GM18520 (cell line): Measurements from ENCODE around the gene TLE1.
A peak's percentile ranks its signal among the peaks of the same experiment; 100 is the strongest.
"Not testable (repeated sequence)": the region's sequence is repeated elsewhere in the genome, so short reads cannot be mapped to it uniquely, and the experiment has no call there.

Experiments
- ATAC-seq: cut with Tn5 transposase; IDR thresholded peaks from one replicate; pipeline ENCODE4 v1.9.1; 2021; ENCODE audit not compliant: unreplicated experiment

TLE1 gene

DNA sequence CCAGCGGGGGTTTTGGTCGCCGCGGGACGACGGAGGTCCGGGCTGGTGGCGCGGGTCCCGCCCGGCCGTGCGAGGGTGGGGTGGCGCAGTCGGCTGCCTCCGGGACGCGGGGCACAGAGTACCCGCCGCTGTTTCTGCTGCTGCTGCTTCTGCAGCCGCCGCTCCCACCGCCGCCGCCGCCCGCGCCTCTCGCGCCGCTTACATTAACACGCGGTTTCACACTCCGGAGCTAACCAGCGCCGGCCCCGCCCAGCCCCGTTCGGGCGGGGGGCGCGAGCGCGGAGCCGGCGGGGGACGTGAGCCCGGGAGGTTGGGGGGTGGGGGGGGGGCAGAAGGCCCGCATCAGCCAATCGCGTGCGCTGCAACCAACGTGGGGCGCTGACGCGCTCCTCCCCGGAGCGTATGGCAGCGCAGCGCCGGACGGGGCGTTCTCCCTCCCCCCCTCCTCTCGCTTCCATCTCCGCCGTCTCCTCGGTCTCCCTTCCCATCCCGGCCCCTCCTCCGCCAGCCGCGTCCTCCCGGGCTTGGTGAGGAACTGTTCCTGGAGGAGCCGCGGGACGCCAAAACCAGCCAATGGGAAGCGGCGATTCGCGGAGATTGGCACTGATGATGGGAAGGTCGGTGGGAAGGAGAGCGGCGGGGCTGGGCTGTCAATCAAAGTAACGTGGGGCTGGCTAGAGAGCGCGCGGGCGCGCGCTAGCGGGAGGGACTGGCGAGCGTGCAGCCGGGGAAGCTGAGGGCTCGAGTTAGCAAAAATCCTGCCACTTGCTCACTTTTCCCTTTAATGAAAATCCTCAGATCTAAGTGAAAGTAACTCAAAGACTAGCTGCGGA, at the start of gene TLE1:
TSS of gene TLE1 (minus strand) at position 205 of the 833 bp plus-strand sequence. CDS start 1,307 bp downstream, outside the sequence.
- ATAC-seq: peak; percentile 58

GRCh38 chr9:81737871-81738507, 48.6 kb upstream of the TLE1 start:
- peak; percentile 81 for ATAC-seq

- not testable (repeated sequence) for ATAC-seq
Measured at GRCh38 chr9:81730498-81730897, 41.2 kb upstream of the TLE1 start.

DNA sequence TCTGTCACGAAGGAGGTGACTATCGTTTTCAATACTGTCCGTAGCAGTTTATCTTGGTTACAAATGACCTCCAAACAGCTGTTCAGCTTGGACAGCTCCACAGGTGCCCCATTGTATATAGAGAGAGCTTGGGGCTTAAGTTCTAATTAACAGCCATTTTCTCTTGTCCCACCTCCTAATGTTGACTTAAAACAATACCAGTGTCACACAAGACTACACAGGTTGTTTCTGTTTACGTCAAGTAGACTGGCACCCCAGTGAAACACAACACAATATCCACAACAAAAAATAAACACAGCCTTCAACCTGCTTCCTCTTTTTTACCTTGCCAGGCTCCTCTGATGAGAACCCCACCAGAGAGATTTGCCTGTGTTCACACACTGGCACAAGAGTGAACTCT, 39.8 kb upstream of the TLE1 start:
- peak; percentile 87 for ATAC-seq

DNA sequence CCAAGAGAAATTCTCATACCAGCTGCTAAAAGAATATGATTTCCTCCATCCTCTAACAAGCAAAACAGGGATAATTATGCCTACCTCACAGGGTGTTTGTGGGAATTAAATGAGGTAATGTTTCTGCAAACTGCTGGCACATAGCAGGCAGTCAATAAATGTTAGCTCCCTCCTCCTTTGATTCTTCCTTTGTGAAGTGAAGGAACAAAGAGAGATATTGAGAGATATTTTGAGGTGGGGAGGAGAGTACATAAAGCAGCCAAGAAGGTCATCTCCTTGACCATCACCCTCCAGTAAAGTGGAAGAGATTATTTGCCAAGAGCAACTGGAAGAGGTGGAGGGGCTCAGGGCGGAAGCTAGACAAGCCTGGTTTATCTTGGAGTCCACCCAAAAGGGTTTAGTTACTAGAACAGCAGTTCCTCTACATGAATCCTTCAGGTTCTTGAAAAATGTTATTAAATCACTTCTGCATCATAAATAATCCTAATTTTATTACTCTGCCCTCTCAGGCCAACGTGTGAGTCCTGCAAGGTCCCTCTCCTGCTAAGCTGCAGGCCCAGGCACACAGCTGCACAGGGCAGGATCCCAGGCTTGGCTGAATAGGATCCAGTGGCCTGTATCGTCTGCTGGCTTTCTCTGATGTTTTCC, 35.0 kb upstream of the TLE1 start:
- no peak for ATAC-seq

GRCh38 chr9:81722277-81722676, 32.9 kb upstream of the TLE1 start:
- ATAC-seq: no peak

GRCh38 chr9:81720450-81721086, 31.2 kb upstream of the TLE1 start:
- no peak for ATAC-seq

DNA sequence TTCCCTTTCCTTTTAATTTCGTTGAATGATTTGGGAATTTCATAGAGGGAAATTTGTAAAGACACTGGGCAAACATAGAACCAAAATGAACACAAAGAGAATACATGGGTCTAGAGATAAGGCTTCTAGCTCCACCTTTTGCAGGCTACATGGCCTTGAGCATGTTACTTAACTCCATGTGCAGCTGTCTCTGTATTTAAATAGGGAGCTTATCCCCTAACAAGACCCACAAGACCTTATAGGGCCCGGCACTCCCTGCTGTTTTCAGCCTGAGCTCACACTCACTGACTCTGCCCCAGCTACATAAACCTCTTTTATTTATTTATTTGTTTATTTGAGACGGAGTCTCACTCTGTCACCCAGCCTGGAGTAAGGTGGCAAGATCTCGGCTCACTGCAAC, 30.6 kb upstream of the TLE1 start:
- ATAC-seq: no peak

DNA sequence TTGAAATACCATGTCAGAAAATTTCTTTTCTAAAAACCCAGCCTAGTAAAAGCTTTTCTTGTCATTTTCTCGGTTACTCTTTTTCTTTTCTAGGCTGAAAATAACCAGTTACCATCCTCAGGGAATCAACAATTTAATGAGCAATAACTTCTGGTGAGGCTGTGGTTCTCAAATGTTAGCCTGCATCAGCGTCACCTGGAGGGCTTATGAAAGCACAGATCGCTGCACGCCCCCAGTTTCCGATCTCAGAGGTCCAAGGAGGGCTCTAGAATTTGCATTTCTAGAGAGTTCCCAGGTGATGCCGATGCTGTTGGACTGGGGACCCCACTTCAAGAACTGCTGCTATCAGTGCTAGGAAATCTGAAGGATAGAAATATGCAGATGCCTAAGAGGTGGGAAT, 28.9 kb upstream of the TLE1 start:
- no peak for ATAC-seq

- ATAC-seq: no peak
Measured at GRCh38 chr9:81717747-81718077, 28.4 kb upstream of the TLE1 start.

GRCh38 chr9:81717061-81717746, 27.9 kb upstream of the TLE1 start:
- ATAC-seq: no peak

GRCh38 chr9:81716409-81716808, 27.1 kb upstream of the TLE1 start:
- ATAC-seq: no peak

DNA sequence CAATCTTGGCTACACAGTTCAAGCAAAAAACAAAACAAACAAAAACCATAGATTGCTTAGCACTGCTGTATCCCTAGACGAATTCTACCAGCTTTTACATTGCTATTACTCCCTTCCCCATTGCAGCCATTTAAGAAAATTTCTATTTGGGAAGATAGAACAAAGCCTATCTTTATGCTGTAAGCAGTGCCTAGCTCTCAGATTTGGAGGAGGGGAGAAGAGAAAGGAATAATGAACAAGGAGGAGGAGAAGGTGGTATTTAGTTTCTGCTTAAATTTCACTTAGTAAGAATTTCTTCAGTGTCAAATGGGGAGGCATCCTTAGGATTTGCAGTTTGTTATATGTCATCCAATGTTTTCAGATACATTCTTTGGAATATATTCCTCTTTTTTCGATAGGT, 16.2 kb upstream of the TLE1 start:
- ATAC-seq: no peak

GRCh38 chr9:81694541-81694940, 5.2 kb upstream of the TLE1 start:
- no peak for ATAC-seq

DNA sequence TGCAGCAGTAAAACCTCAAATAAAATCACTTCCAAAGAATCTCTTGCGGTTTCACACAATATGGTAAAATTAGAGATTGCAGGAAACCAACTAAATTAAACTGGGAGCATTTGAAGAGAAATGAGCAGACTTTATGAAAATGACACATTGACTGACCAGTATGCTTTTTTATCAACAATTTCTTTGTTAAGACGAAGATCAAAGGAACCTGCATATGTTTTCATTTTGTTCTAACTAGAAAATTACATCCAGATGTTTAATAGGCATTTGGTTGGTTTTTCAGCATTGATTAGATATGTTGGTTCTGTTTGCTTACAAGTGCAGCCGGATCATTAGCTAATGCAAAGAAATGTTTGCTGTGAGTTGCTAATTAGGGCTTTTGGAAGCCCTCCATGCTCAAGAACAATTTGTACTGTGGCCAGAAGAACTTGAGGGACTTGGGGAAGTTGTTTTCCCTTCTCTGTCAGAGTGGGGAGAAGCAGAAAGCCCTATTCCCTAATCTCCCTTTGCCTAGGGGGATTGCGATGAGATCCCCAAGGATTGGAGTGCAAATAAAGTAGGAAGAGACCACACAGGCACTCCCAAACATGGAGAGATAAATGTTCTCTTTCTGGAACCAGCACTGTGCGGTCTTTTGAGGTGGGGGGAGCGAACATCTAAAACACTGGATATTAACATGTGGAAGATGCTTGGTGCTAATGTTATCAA, 4.5 kb upstream of the TLE1 start:
- no peak for ATAC-seq

GRCh38 chr9:81690251-81690851, 1.0 kb upstream of the TLE1 start:
- no peak for ATAC-seq

GRCh38 chr9:81689093-81689342, 329 bp downstream of the TLE1 start:
- ATAC-seq: not testable (repeated sequence)

DNA sequence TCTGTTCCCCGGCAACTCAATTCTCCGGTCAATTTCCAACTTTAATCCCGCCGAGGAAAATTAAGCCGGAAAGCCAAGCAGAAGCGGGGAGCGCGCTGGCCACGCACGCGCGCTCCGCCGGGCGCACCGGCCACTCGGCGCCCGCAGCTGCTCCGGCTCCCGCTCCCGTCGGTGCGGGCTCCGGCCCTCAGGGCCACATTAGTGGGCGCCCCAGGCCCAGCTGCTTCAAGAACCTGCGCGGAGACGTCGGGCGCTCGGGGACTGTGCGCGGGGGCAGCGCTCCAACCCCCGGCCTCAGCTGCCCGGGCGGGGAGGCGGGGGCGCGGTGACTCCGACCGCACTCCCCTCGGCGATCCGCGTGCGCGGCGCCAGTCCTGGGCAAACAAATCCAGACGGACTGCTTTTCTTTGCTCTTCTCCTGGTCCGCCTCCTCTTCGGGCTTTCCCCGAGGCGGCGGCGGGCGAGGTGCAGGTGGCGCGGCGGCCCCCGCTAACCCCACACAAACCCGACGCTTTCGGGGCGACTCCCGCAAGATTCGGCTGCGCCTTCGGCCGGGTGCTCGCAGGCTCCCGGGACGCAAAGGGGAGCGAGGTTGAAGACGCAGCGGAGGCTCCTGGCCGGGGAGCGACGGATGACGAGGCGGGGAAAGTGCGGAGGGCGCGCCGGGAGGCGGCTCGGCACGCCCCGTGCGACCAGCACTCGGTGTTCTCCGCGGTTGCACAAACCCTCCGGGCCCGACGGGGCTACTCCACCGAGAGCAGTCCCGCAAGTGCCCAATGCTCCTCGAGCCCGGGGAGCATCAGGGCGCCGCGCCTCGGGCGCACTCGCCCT, 870 bp downstream of the TLE1 start:
- peak; percentile 6 for ATAC-seq

DNA sequence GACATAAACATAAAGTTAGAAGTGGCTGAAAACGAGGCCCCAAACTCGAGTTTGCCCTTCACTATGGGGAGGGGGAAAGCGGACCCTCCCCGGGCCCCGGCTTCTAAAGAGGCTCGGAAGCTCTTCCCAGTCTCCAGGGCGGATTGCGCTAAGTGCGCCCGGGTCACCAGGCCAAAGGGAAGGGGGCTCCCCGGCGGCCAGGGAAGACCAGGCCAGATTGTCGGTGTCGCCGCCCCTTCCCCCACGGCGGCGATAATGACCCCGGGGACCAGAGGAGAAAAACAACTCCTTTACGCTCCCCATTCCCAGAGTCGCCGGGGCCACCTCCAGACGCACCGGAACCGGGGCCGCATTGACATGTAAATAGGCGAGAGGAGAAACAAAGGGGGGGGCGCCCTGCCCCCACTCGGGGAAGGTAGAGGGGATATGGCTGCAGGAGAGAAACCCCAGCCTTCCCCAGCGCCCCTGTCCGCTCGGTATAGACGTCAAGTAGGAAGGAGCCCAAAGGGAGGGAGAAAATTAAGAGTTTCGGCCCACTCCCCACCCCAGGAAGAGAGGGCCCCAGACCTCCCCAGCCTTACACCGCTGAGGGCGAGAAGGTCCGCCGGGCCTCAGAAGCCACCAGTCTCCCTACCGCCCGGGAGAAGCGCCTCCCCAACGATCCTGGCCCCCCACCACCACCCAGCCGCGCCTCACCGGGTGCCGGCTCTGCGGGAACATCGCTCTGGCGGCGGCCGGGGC, 1.7 kb downstream of the TLE1 start:
- ATAC-seq: no peak
